B cell (primary cell): ENCODE data around the gene MUTYH. TPM values are rescaled to one million over a fixed set of nuclear protein-coding genes. Genes with fewer than 3 reads are reported as not detected.
A peak's percentile ranks its signal among the peaks of the same experiment; 100 is the strongest.

Experiments used
- ATAC-seq: fragments of 200-7000 bp; cut with Tn5 transposase; one replicate; pipeline ENCODE4 v1.10.0; 2021; ENCODE audit warnings: low read depth, mild to moderate bottlenecking, moderate number of reproducible peaks, moderate library complexity
- CTCF ChIA-PET: fragments of 350-600 bp; sonication (Branson Sonifier 250); formaldehyde crosslinking; loops from one replicate; lab custom pipeline; 2021; ENCODE audit warnings: antibody characterized with exemption, inconsistent platforms; lab: Charles Lee
- POLR2A ChIA-PET: fragments of 350-600 bp; sonication (Branson Sonifier 250); formaldehyde crosslinking; loops from one replicate; lab custom pipeline; 2021; ENCODE audit warnings: antibody characterized with exemption; lab: Charles Lee
- DNase-seq: peaks from one replicate; pipeline ENCODE4 v3.0.0; 2013
- H2AFZ ChIP-seq: 2 replicates; pipeline ENCODE4 v1.6.1; 2012; ENCODE audit warnings: mild to moderate bottlenecking, low read depth, low read length; ENCODE audit not compliant: insufficient read depth, poor library complexity, severe bottlenecking
- H3K27ac ChIP-seq, 2 donors: 1 replicate in 1 of 2; 2 replicates in 1 of 2; pipeline ENCODE4 v1.5.1; 2012 to 2013; ENCODE audit warnings: low read length in 2 of 2, mild to moderate bottlenecking in 2 of 2, moderate library complexity in 1 of 2
- H3K27me3 ChIP-seq, 4 experiments: fragments of 200-600 bp in 1 of 4; sonication (generic) in 1 of 4; replicated peaks in 1 of 4; 1 replicate in 2 of 4; 2 replicates in 2 of 4; pipeline versions ENCODE4 v1.6.1 to v1.7.0; 2013 to 2016; ENCODE audit warnings: low read length in 3 of 4, mild to moderate bottlenecking in 2 of 4, mixed read lengths in 1 of 4, moderate library complexity in 1 of 4; ENCODE audit not compliant: insufficient read depth in 4 of 4, control insufficient read depth in 3 of 4; ENCODE audit errors: control extremely low read depth in 1 of 4
- H3K36me3 ChIP-seq, 2 experiments: replicated peaks in 1 of 2; 1 replicate in 1 of 2; 2 replicates in 1 of 2; pipeline versions ENCODE4 v1.6.1 to v1.7.1; 2013; ENCODE audit warnings: low read length in 1 of 2; ENCODE audit not compliant: insufficient read depth in 2 of 2, control insufficient read depth in 1 of 2; ENCODE audit errors: control extremely low read depth in 1 of 2, extremely low read depth in 1 of 2
- H3K4me1 ChIP-seq, 2 donors: fragments of 200-600 bp in 1 of 2; sonication (generic) in 1 of 2; 1 replicate in 1 of 2; 2 replicates in 1 of 2; pipeline versions ENCODE4 v1.5.1 to v1.6.1; 2013 to 2017; ENCODE audit warnings: low read length in 2 of 2; ENCODE audit not compliant: control insufficient read depth in 2 of 2, insufficient read depth in 2 of 2
- H3K4me2 ChIP-seq: replicated peaks from 2 replicates; pipeline ENCODE3; 2012; ENCODE audit warnings: mild to moderate bottlenecking, low read depth, low read length; ENCODE audit not compliant: poor library complexity, severe bottlenecking
- H3K4me3 ChIP-seq, 5 experiments: fragments of 200-600 bp in 1 of 5; sonication (generic) in 1 of 5; 1 replicate in 3 of 5; 2 replicates in 2 of 5; pipeline versions ENCODE4 v1.5.1 to v1.7.0; 2011 to 2016; ENCODE audit warnings: low read length in 4 of 5, mild to moderate bottlenecking in 4 of 5, low read depth in 2 of 5, control low read depth in 1 of 5, moderate library complexity in 1 of 5; ENCODE audit not compliant: insufficient read depth in 1 of 5; ENCODE audit errors: control extremely low read depth in 1 of 5, extremely low read depth in 1 of 5
- H3K79me2 ChIP-seq: fragments of 200-600 bp; sonication (generic); one replicate; pipeline ENCODE4 v1.6.0; 2016; ENCODE audit warnings: low read length; ENCODE audit not compliant: control insufficient read depth, insufficient read depth
- H3K9ac ChIP-seq: fragments of 200-600 bp; sonication (generic); 2 replicates; pipeline ENCODE4 v1.6.1; 2017; ENCODE audit warnings: mild to moderate bottlenecking, low read length, moderate library complexity
- H3K9me3 ChIP-seq, 3 donors: one replicate each; pipeline versions ENCODE4 v1.6.1 to v1.7.1; 2013; ENCODE audit warnings: low read length in 2 of 3; ENCODE audit not compliant: control insufficient read depth in 2 of 3, insufficient read depth in 1 of 3; ENCODE audit errors: control extremely low read depth in 1 of 3
- H4K20me1 ChIP-seq: 2 replicates; pipeline ENCODE4 v1.6.0; 2012; ENCODE audit warnings: mild to moderate bottlenecking, low read length; ENCODE audit not compliant: insufficient read depth, control insufficient read depth, poor library complexity, severe bottlenecking
- H3K27ac Mint-ChIP-seq: one replicate; pipeline ENCODE4 v1.8.0; 2021; ENCODE audit warnings: mixed read lengths
- H3K27me3 Mint-ChIP-seq: one replicate; pipeline ENCODE4 v1.8.0; 2021; ENCODE audit warnings: mixed read lengths
- H3K4me1 Mint-ChIP-seq: one replicate; pipeline ENCODE4 v1.8.0; 2021; ENCODE audit warnings: mixed read lengths
- H3K4me3 Mint-ChIP-seq: one replicate; pipeline ENCODE4 v1.8.0; 2021; ENCODE audit warnings: mixed read lengths
- H3K9me3 Mint-ChIP-seq: one replicate; pipeline ENCODE4 v1.8.0; 2022; ENCODE audit warnings: mixed read lengths; ENCODE audit not compliant: insufficient read depth
- CTCF ChIP-seq: fragments of 200-600 bp; IDR thresholded peaks from one replicate; pipeline ENCODE4 v1.8.0; 2022; ENCODE audit warnings: antibody characterized with exemption, mild to moderate bottlenecking
- EZH2 ChIP-seq: IDR thresholded peaks from 2 replicates; pipeline ENCODE4 v1.6.1; 2012; ENCODE audit warnings: borderline replicate concordance, low read depth, mild to moderate bottlenecking, moderate library complexity, low read length; ENCODE audit not compliant: insufficient read depth, poor library complexity, severe bottlenecking
- WGBS: methylation state at CpG from one replicate; pipeline ENCODE4 v1.1.5; 2013; ENCODE audit warnings: missing lambda C conversion rate; ENCODE audit not compliant: insufficient coverage; 5-methylcytosine and 5-hydroxymethylcytosine counted together
- intact Hi-C: fragments of 100-400 bp; cut with micrococcal nuclease; formaldehyde crosslinking; loops from one replicate; pipeline ENCODE4 v1.10.0; 2022
- polyA plus RNA-seq: library from polyadenylated mRNA; depleted of rRNA; stranded (reverse); fragments of >200 nt; gene quantifications from 2 replicates; pipeline ENCODE4 v1.2.3, GENCODE V29; 2012
- total RNA-seq, 2 donors: library from RNA; stranded (reverse); fragments of 120-200 nt in 1 of 2; gene quantifications; 1 replicate in 1 of 2; 2 replicates in 1 of 2; pipeline versions ENCODE4 v1.2.3 to v1.2.4, GENCODE V29; 2013 to 2022

The MUTYH gene
- total and polyA plus RNA-seq, 2 donors (not counting 1 experiment from before 2014, with no cell fraction given) = 65.0 to 68.5 TPM

- H3K36me3 ChIP-seq = peaks cover 0 to 24% of the 10 kb centered on the region in 2 experiments
- intact Hi-C loops = loop anchor here (5.0 kb wide), 1 partner anchor 474 kb away; the partner anchor contains the start of gene MAST2
- 70% methylated on average over 18 of the region's 19 CpGs for WGBS
- peak overlapping the region; percentile 69 for H3K9ac ChIP-seq
- H3K27me3 ChIP-seq = peaks cover 0 to 5% (median 2%) of the 10 kb centered on the region in 4 experiments
- H3K4me3 ChIP-seq = peak overlapping the region in 4 of 5 experiments; percentile 54 to 70 (median 64)
- ATAC-seq (no peak), DNase-seq (peak; percentile 20)
- no peaks in the 10 kb centered on the region for H3K79me2 ChIP-seq
- H3K4me2 ChIP-seq = peak overlapping the region; percentile 93
- no peak for TF ChIP-seq CTCF
- no peak for TF ChIP-seq EZH2
- ChIA-PET CTCF (interaction anchor here (0.9 to 2.0 kb wide), 2 partner anchors 18 to 24 kb away, joined by 3 to 7 read pairs; no protein-coding TSS in a partner anchor), POLR2A (interaction anchor here (0.8 to 4.1 kb wide), 4 partner anchors 12 to 24 kb away, joined by 3 to 18 read pairs (median 6); partner anchors contain the start of genes MUTYH and TOE1)
- H3K27ac ChIP-seq = no peak overlapping the region
- peak overlapping the region; percentile 95 for H2AFZ ChIP-seq
- H3K9me3 Mint-ChIP-seq = no peaks in the 10 kb centered on the region
- no peaks in the 10 kb centered on the region for H4K20me1 ChIP-seq
- no peaks in the 10 kb centered on the region for H3K9me3 ChIP-seq
- H3K27ac Mint-ChIP-seq = peak overlapping the region; percentile 15
- H3K27me3 Mint-ChIP-seq = no peaks in the 10 kb centered on the region
- peaks cover 13% of the 10 kb centered on the region for H3K4me1 Mint-ChIP-seq
- H3K4me3 Mint-ChIP-seq = peak overlapping the region; percentile 89
- H3K4me1 ChIP-seq = peaks cover 8 to 20% of the 10 kb centered on the region in 2 donors
Observed at GRCh38 chr1:45327644-45328515, 12.4 kb downstream of the MUTYH start.
